RWPE1 (cell line): ENCODE results near the gene BAHCC1.
A peak's percentile ranks its signal among the peaks of the same experiment; 100 is the strongest.

Source experiments
- CTCF ChIA-PET: fragments of 350-600 bp; sonication (Branson Sonifier 250); formaldehyde crosslinking; extraction: SDS; loops from one replicate; lab custom pipeline; 2021; lab: Yijun Ruan, JAX
- POLR2A ChIA-PET: fragments of 400-600 bp; formaldehyde crosslinking; extraction: SDS; loops from one replicate; lab custom pipeline; 2020; ENCODE audit warnings: antibody characterized with exemption; ENCODE audit not compliant: low non-redundant PET; lab: Yijun Ruan, JAX
- DNase-seq: peaks from one replicate; pipeline ENCODE4 v3.0.0; 2012; ENCODE audit warnings: low spot score
- H3K27ac ChIP-seq: fragments of 450-650 bp; 2 replicates; pipeline ENCODE4 v1.5.1; 2017
- CTCF ChIP-seq: fragments of 450-650 bp; conservative IDR thresholded peaks from 2 replicates; pipeline ENCODE4 v1.5.1; 2017; ENCODE audit warnings: low read depth, mild to moderate bottlenecking

Gene BAHCC1

GRCh38 chr17:81452551-81452950, 57.3 kb downstream of the BAHCC1 start:
- no peak for DNase-seq
- no peak overlapping the region for H3K27ac ChIP-seq
- ChIA-PET POLR2A (no interaction called here), CTCF (interaction anchor here (0.7 kb wide), 1 partner anchor 32 kb away, joined by 3 read pairs; no protein-coding TSS in a partner anchor)
- TF ChIP-seq CTCF, result no peak

- no peak overlapping the region for H3K27ac ChIP-seq
- TF ChIP-seq CTCF, result no peak
- ChIA-PET POLR2A (no interaction called here), CTCF (no interaction called here)
- DNase-seq, result no peak
Measured at GRCh38 chr17:81453076-81453475, 57.8 kb downstream of the BAHCC1 start.

GRCh38 chr17:81453712-81454111, 58.5 kb downstream of the BAHCC1 start:
- ChIA-PET POLR2A (no interaction called here), CTCF (no interaction called here)
- DNase-seq, result no peak
- peak overlapping the region; percentile 3; the same call in 1 of the 2 replicates for H3K27ac ChIP-seq
- TF ChIP-seq CTCF, result no peak

- CTCF ChIA-PET, result no interaction called here
- POLR2A ChIA-PET, result no interaction called here
- TF ChIP-seq CTCF, result no peak
- H3K27ac ChIP-seq, result no peak overlapping the region
- DNase-seq, result no peak
Measured at GRCh38 chr17:81454473-81454872, 59.2 kb downstream of the BAHCC1 start.

GRCh38 chr17:81455387-81455786, 60.1 kb downstream of the BAHCC1 start:
- no peak overlapping the region for H3K27ac ChIP-seq
- POLR2A ChIA-PET, result no interaction called here
- CTCF ChIA-PET, result interaction anchor here (0.6 kb wide), 1 partner anchor 155 kb away, joined by 3 read pairs; no protein-coding TSS in a partner anchor
- DNase-seq, result no peak
- TF ChIP-seq CTCF, result no peak

- POLR2A ChIA-PET, result no interaction called here
- CTCF ChIA-PET, result interaction anchor here (0.6 kb wide), 1 partner anchor 100 kb away, joined by 3 read pairs; no protein-coding TSS in a partner anchor
- no peak for DNase-seq
- H3K27ac ChIP-seq, result no peak overlapping the region
- TF ChIP-seq CTCF, result no peak
Measured at GRCh38 chr17:81456091-81456490, 60.8 kb downstream of the BAHCC1 start.
